ENCODE measurements around the gene LAMC2.

Gene LAMC2

GRCh38 chr1:183175631-183176030 is 10.4 kb upstream of the LAMC2 start:
- ATAC-seq, result no peak
- TF ChIP-seq ZNF70 (CRISPR knock-in tag; IDR thresholded peaks at IDR 0.05) (no peak), OSR1 (CRISPR knock-in tag; IDR thresholded peaks at IDR 0.05) (no peak), GLIS3 (CRISPR knock-in tag; IDR thresholded peaks at IDR 0.05) (no peak), TOX (CRISPR knock-in tag; IDR thresholded peaks at IDR 0.05; ENCODE audit: borderline replicate concordance) (no peak)

- TF ChIP-seq TSHZ2 (CRISPR knock-in tag; IDR thresholded peaks at IDR 0.05), result no peak
- no peak for TF ChIP-seq TOX (CRISPR knock-in tag; IDR thresholded peaks at IDR 0.05; ENCODE audit: borderline replicate concordance)
- no peak for TF ChIP-seq ARNTL (CRISPR knock-in tag; IDR thresholded peaks at IDR 0.05; ENCODE audit: borderline replicate concordance, low read depth)
- no peak for TF ChIP-seq ZNF70 (CRISPR knock-in tag; IDR thresholded peaks at IDR 0.05)
- no peak for TF ChIP-seq CSDC2 (CRISPR knock-in tag; IDR thresholded peaks at IDR 0.05)
- no peak for TF ChIP-seq PPARA (CRISPR knock-in tag; IDR thresholded peaks at IDR 0.05; ENCODE audit: borderline replicate concordance)
- no peak for TF ChIP-seq GLIS3 (CRISPR knock-in tag; IDR thresholded peaks at IDR 0.05)
- no peak for TF ChIP-seq ISL1 (CRISPR knock-in tag; IDR thresholded peaks at IDR 0.05)
- TF ChIP-seq CSRNP3 (CRISPR knock-in tag; IDR thresholded peaks at IDR 0.05), result no peak
- no peak for TF ChIP-seq ZC3H10 (CRISPR knock-in tag; IDR thresholded peaks at IDR 0.05)
- TF ChIP-seq ZNF8 (CRISPR knock-in tag; IDR thresholded peaks at IDR 0.05), result no peak
- no peak for ATAC-seq
Measured at GRCh38 chr1:183178545-183178944, 7.5 kb upstream of the LAMC2 start.

GRCh38 chr1:183179033-183179432 is 7.0 kb upstream of the LAMC2 start:
- ATAC-seq, result no peak

More at GRCh38 chr1:183179033-183179432, 7.0 kb upstream of the LAMC2 start:
- no peak for TF ChIP-seq BACH2 (CRISPR knock-in tag; IDR thresholded peaks at IDR 0.05; ENCODE audit: borderline replicate concordance)
- no peak for TF ChIP-seq ZNF8 (CRISPR knock-in tag; IDR thresholded peaks at IDR 0.05)
- TF ChIP-seq CSDC2 (CRISPR knock-in tag; IDR thresholded peaks at IDR 0.05), result no peak
- TF ChIP-seq TSHZ2 (CRISPR knock-in tag; IDR thresholded peaks at IDR 0.05), result no peak
- no peak for TF ChIP-seq ZFP3 (CRISPR knock-in tag; IDR thresholded peaks at IDR 0.05)
- TF ChIP-seq ZFP30 (CRISPR knock-in tag; IDR thresholded peaks at IDR 0.05), result no peak
- TF ChIP-seq RARB (CRISPR knock-in tag; IDR thresholded peaks at IDR 0.05), result no peak
- TF ChIP-seq PATZ1 (CRISPR knock-in tag; IDR thresholded peaks at IDR 0.05; ENCODE audit: borderline replicate concordance), result no peak
- TF ChIP-seq ISL1 (CRISPR knock-in tag; IDR thresholded peaks at IDR 0.05), result no peak
- no peak for TF ChIP-seq GLIS3 (CRISPR knock-in tag; IDR thresholded peaks at IDR 0.05)
- TF ChIP-seq POU6F1 (CRISPR knock-in tag; IDR thresholded peaks at IDR 0.05; ENCODE audit: borderline replicate concordance, low read depth), result no peak
- no peak for TF ChIP-seq ZNF565 (CRISPR knock-in tag; conservative IDR thresholded peaks at IDR 0.05; ENCODE audit: low read depth)
- TF ChIP-seq ZC3H10 (CRISPR knock-in tag; IDR thresholded peaks at IDR 0.05), result no peak
- no peak for TF ChIP-seq CREB5 (CRISPR knock-in tag; IDR thresholded peaks at IDR 0.05; ENCODE audit: low read depth)
- TF ChIP-seq SNAI2 (CRISPR knock-in tag; IDR thresholded peaks at IDR 0.05), result no peak
- TF ChIP-seq TOX (CRISPR knock-in tag; IDR thresholded peaks at IDR 0.05; ENCODE audit: borderline replicate concordance), result no peak
- no peak for TF ChIP-seq TCF4 (CRISPR knock-in tag; IDR thresholded peaks at IDR 0.05; ENCODE audit: borderline replicate concordance)
- TF ChIP-seq PPARA (CRISPR knock-in tag; IDR thresholded peaks at IDR 0.05; ENCODE audit: borderline replicate concordance), result no peak
- TF ChIP-seq OSR1 (CRISPR knock-in tag; IDR thresholded peaks at IDR 0.05), result no peak
- no peak for TF ChIP-seq ESRRG (CRISPR knock-in tag; IDR thresholded peaks at IDR 0.05)
